Ishikawa (cell line): ENCODE data around the gene MBOAT2.

ENCODE experiments used
- EP300 ChIP-seq: IDR thresholded peaks from 2 replicates; pipeline ENCODE4 v1.6.1; 2012; ENCODE audit warnings: borderline replicate concordance
- MAX ChIP-seq: IDR thresholded peaks from 2 replicates; pipeline ENCODE4 v1.6.1; 2012
- RAD21 ChIP-seq: IDR thresholded peaks from 2 replicates; pipeline ENCODE4 v1.6.1; 2012; ENCODE audit warnings: low read depth
- TAF1 ChIP-seq: IDR thresholded peaks from 2 replicates; pipeline ENCODE4 v1.6.1; 2012; ENCODE audit warnings: low read depth, mild to moderate bottlenecking
- USF1 ChIP-seq: IDR thresholded peaks from 2 replicates; pipeline ENCODE4 v1.6.1; 2012
- YY1 ChIP-seq: IDR thresholded peaks from 2 replicates; pipeline ENCODE4 v1.6.1; 2012; ENCODE audit warnings: low read depth
- ZBTB7A ChIP-seq: IDR thresholded peaks from 2 replicates; pipeline ENCODE4 v1.6.1; 2012; ENCODE audit warnings: low read depth

- TF ChIP-seq TAF1 (no peak), ZBTB7A (no peak), YY1 (no peak), USF1 (no peak), EP300 (no peak), RAD21 (peak; percentile 40; the same call in 1 of the 2 replicates), MAX (no peak)
These were observed 17.0 kb downstream of the MBOAT2 start for GRCh38 chr2:8986327-8986976.
